Endothelial cell of umbilical vein (primary cell): ENCODE data around the gene TOX4. TPM values are rescaled to one million over a fixed set of nuclear protein-coding genes. Genes with fewer than 3 reads are reported as not detected.

Experiments
- BruUV-seq: library from RNA; stranded (reverse); fragments of 400-500 nt; replicated peaks from 2 replicates; lab custom pipeline; 2021; lab: Mats Ljungman, UMichigan
- CTCF ChIA-PET: fragments of 300-600, 350-600 bp; sonication (Branson Sonifier 250); formaldehyde crosslinking; loops from one replicate; lab custom pipeline; 2021; ENCODE audit warnings: antibody characterized with exemption, inconsistent platforms; lab: Charles Lee
- POLR2A ChIA-PET: fragments of 300-600, 350-600 bp; sonication (Branson Sonifier 250); formaldehyde crosslinking; loops from one replicate; lab custom pipeline; 2021; ENCODE audit warnings: antibody characterized with exemption, inconsistent platforms; lab: Charles Lee
- DNase-seq: peaks from one replicate; pipeline ENCODE4 v3.0.0-alpha.2; 2011; ENCODE audit warnings: low read depth, low spot score
- FAIRE-seq: peaks from 2 replicates; lab custom pipeline; 2011; peaks lifted over from hg19 to GRCh38; lab: Jason Lieb, UNC
- H2AFZ ChIP-seq: 2 replicates; pipeline ENCODE4 v1.6.0; 2012; ENCODE audit warnings: low read depth, low read length, control low read depth, inconsistent platforms
- H3K27ac ChIP-seq: 2 replicates; pipeline ENCODE4 v1.5.1; 2011; ENCODE audit warnings: low read depth, mild to moderate bottlenecking, control low read depth, low read length, moderate library complexity; ENCODE audit not compliant: insufficient read depth
- H3K27me3 ChIP-seq, 2 experiments: 2 replicates each; pipeline versions ENCODE4 v1.6.0 to v1.6.1; 2011; ENCODE audit warnings: low read length in 2 of 2, mixed read lengths in 1 of 2; ENCODE audit not compliant: control insufficient read depth in 2 of 2, insufficient read depth in 2 of 2
- H3K36me3 ChIP-seq, 2 experiments: 2 replicates in 1 of 2; 3 replicates in 1 of 2; pipeline ENCODE4 v1.5.1; 2011; ENCODE audit warnings: low read length in 2 of 2, mild to moderate bottlenecking in 1 of 2, moderate library complexity in 1 of 2; ENCODE audit not compliant: control insufficient read depth in 2 of 2, insufficient read depth in 2 of 2; ENCODE audit errors: extremely low read depth in 1 of 2
- H3K4me1 ChIP-seq: 3 replicates; pipeline ENCODE4 v1.5.1; 2011; ENCODE audit warnings: mild to moderate bottlenecking, low read length; ENCODE audit not compliant: control insufficient read depth, insufficient read depth; ENCODE audit errors: extremely low read depth
- H3K4me2 ChIP-seq: 2 replicates; pipeline ENCODE4 v1.6.1; 2011; ENCODE audit warnings: low read length, control low read depth, mixed read lengths; ENCODE audit not compliant: insufficient read depth
- H3K4me3 ChIP-seq, 3 experiments: fragments of 200-600 bp in 1 of 3; sonication (generic), shearing (Covaris generic) in 1 of 3; replicated peaks in 1 of 3; 2 replicates each; pipeline ENCODE4 v1.5.1; 2011 to 2016; ENCODE audit warnings: control low read depth in 3 of 3, low read length in 3 of 3, mild to moderate bottlenecking in 2 of 3, inconsistent platforms in 1 of 3, low read depth in 1 of 3, moderate library complexity in 1 of 3; ENCODE audit not compliant: insufficient read depth in 1 of 3
- H3K79me2 ChIP-seq: 2 replicates; pipeline ENCODE4 v1.6.0; 2012; ENCODE audit warnings: low read length, inconsistent platforms; ENCODE audit not compliant: control insufficient read depth, insufficient read depth
- H3K9ac ChIP-seq: replicated peaks from 2 replicates; pipeline ENCODE3; 2011; ENCODE audit warnings: low read length, control low read depth; ENCODE audit not compliant: insufficient read depth; ENCODE audit errors: extremely low read depth
- H3K9me1 ChIP-seq: replicated peaks from 3 replicates; pipeline ENCODE4 v1.6.0; 2011; ENCODE audit warnings: mild to moderate bottlenecking, low read length; ENCODE audit not compliant: control insufficient read depth, insufficient read depth; ENCODE audit errors: extremely low read depth
- H3K9me3 ChIP-seq: replicated peaks from 2 replicates; pipeline ENCODE4 v1.5.1; 2012; ENCODE audit warnings: low read length, inconsistent platforms; ENCODE audit not compliant: control insufficient read depth, insufficient read depth
- H4K20me1 ChIP-seq: replicated peaks from 2 replicates; pipeline ENCODE3; 2011; ENCODE audit warnings: mild to moderate bottlenecking, low read length; ENCODE audit not compliant: control insufficient read depth, insufficient read depth; ENCODE audit errors: extremely low read depth
- CTCF ChIP-seq, 2 donors: IDR thresholded peaks; 1 replicate in 1 of 2; 2 replicates in 1 of 2; pipeline ENCODE4 v1.5.1; 2011; ENCODE audit warnings: low read length in 2 of 2, mild to moderate bottlenecking in 2 of 2, moderate library complexity in 2 of 2, control low read depth in 1 of 2, inconsistent platforms in 1 of 2, low read depth in 1 of 2; ENCODE audit not compliant: insufficient read depth in 1 of 2; ENCODE audit errors: extremely low read depth in 1 of 2
- EZH2 ChIP-seq: IDR thresholded peaks from 2 replicates; pipeline ENCODE4 v1.6.1; 2012; ENCODE audit warnings: borderline replicate concordance, low read depth, mild to moderate bottlenecking, moderate library complexity, low read length, inconsistent platforms; ENCODE audit not compliant: severe bottlenecking
- FOS ChIP-seq: IDR thresholded peaks from 2 replicates; pipeline ENCODE4 v1.6.1; 2011; ENCODE audit warnings: mild to moderate bottlenecking, low read length, moderate library complexity, borderline replicate concordance; ENCODE audit not compliant: insufficient read depth
- GATA2 ChIP-seq: IDR thresholded peaks from 2 replicates; pipeline ENCODE4 v1.7.0; 2011; ENCODE audit warnings: low read depth, mild to moderate bottlenecking, moderate library complexity, mixed read lengths, low read length; ENCODE audit not compliant: insufficient read length, insufficient read depth
- JUN ChIP-seq: IDR thresholded peaks from 2 replicates; pipeline ENCODE4 v1.6.1; 2011; ENCODE audit warnings: borderline replicate concordance, low read depth; ENCODE audit not compliant: insufficient read length, insufficient read depth
- MYC ChIP-seq: IDR thresholded peaks from one replicate; pipeline ENCODE4 v1.6.1; 2011; ENCODE audit warnings: mild to moderate bottlenecking, low read depth, low read length
- POLR2A ChIP-seq: IDR thresholded peaks from 2 replicates; pipeline ENCODE4 v1.6.1; 2012; ENCODE audit warnings: low read depth, mild to moderate bottlenecking, control low read depth, low read length
- POLR2AphosphoS5 ChIP-seq: IDR thresholded peaks from 2 replicates; pipeline ENCODE4 v1.6.1; 2012; ENCODE audit warnings: low read depth, mild to moderate bottlenecking, control low read depth, low read length, moderate library complexity; ENCODE audit not compliant: insufficient read depth
- dilution Hi-C: fragments of 300-500 bp; cut with MboI; formaldehyde crosslinking; loops from one replicate; pipeline ENCODE4 v1.15.0; 2019; ENCODE audit warnings: low sequenced_read_pairs; ENCODE audit not compliant: extremely low pct_ligation_motif_present
- intact Hi-C: fragments of 100-400 bp; cut with micrococcal nuclease; formaldehyde crosslinking; loops from one replicate; pipeline ENCODE4 v1.10.0; 2022
- polyA plus RNA-seq, 4 experiments: library from polyadenylated mRNA; depleted of rRNA in 3 of 4; stranded (reverse) in 3 of 4; unstranded in 1 of 4; fragments of >200 nt; gene quantifications; 2 replicates each; pipeline versions ENCODE4 v1.2.1 to v1.2.3, GENCODE V29; 2011 to 2012; ENCODE audit warnings: missing spikeins in 1 of 4
- total RNA-seq: library from RNA; stranded (reverse); gene quantifications from 2 replicates; pipeline ENCODE4 v1.2.3, GENCODE V29; 2021
- TF ChIP-seq, protein P1 (sequence below): IDR thresholded peaks from 2 replicates; pipeline ENCODE4 v1.6.1; 2011; ENCODE audit not compliant: insufficient read depth, insufficient read length

Gene TOX4
- total and polyA plus RNA-seq, 2 donors (not counting 3 experiments of a cell fraction or from before 2014, with no cell fraction given), result 67.4 to 78.4 TPM

GRCh38 chr14:21523203-21523602 is 46.2 kb downstream of the TOX4 start:
- DNase-seq (no peak), FAIRE-seq (no peak)
- TF ChIP-seq GATA2 (no peak), EZH2 (no peak), JUN (no peak), POLR2A (no peak), FOS (no peak), CTCF (IDR thresholded peaks at IDR 0.05; ENCODE audit: extremely low read depth in 1 of 2, insufficient read depth in 1 of 2, low read depth in 1 of 2, low read length in 2 of 2) (no peak), POLR2AphosphoS5 (no peak), MYC (no peak)
- TF ChIP-seq, protein P1, sequence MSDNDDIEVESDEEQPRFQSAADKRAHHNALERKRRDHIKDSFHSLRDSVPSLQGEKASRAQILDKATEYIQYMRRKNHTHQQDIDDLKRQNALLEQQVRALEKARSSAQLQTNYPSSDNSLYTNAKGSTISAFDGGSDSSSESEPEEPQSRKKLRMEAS, result no peak
- ChIA-PET CTCF (interaction anchor here (1.3 to 2.0 kb wide), 3 partner anchors 11 to 24 kb away, joined by 3 to 7 read pairs (median 4); no protein-coding TSS in a partner anchor), POLR2A (no interaction called here)
- dilution Hi-C loops, result no loop called here
- no peaks in the 10 kb centered on the region for H3K9me3 ChIP-seq
- H3K27me3 ChIP-seq, result peaks cover 13 to 15% of the 10 kb centered on the region in 2 experiments
- H3K4me1 ChIP-seq, result peaks cover 3% of the 10 kb centered on the region
- no peaks in the 10 kb centered on the region for H4K20me1 ChIP-seq
- no peak overlapping the region for H3K9ac ChIP-seq
- H3K4me3 ChIP-seq, result no peak overlapping the region
- no peak overlapping the region for H2AFZ ChIP-seq
- H3K27ac ChIP-seq, result no peak overlapping the region
- no peaks in the 10 kb centered on the region for H3K36me3 ChIP-seq
- H3K79me2 ChIP-seq, result no peaks in the 10 kb centered on the region
- no peak overlapping the region for H3K4me2 ChIP-seq
- no TSS peak for BruUV-seq
- intact Hi-C loops, result no loop called here
- H3K9me1 ChIP-seq, result no peaks in the 10 kb centered on the region
